Measurements from ENCODE around the gene PTPRG.

PTPRG gene

DNA sequence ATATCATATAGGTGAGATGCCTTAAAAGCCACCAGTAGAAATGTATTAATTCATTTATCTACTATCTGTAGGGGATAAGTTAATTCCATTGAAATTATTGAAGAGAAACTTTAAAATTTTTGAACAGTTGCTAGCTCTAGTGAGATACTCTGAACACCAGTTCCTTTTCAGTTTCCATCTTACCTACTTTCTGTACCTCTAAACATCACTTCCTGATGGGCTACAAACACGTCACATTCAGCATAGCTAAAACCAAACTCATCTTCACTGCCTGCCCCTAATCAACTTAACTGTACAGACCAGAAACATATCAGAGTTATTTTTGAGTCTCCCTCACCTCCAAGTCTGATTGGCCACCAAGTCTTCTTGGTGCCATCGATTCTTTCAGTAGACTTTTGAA, 723.1 kb downstream of the PTPRG start:
- no peaks in the 10 kb centered on the region for H3K27me3 ChIP-seq (replicated peaks; ENCODE audit: control insufficient read depth, insufficient read depth, low read length)
- H3K36me3 ChIP-seq (ENCODE audit: control insufficient read depth, insufficient read depth, low read length) = no peaks in the 10 kb centered on the region
- DNase-seq (ENCODE audit: extremely low read depth, insufficient read length) = no peak
- TF ChIP-seq, protein P1, sequence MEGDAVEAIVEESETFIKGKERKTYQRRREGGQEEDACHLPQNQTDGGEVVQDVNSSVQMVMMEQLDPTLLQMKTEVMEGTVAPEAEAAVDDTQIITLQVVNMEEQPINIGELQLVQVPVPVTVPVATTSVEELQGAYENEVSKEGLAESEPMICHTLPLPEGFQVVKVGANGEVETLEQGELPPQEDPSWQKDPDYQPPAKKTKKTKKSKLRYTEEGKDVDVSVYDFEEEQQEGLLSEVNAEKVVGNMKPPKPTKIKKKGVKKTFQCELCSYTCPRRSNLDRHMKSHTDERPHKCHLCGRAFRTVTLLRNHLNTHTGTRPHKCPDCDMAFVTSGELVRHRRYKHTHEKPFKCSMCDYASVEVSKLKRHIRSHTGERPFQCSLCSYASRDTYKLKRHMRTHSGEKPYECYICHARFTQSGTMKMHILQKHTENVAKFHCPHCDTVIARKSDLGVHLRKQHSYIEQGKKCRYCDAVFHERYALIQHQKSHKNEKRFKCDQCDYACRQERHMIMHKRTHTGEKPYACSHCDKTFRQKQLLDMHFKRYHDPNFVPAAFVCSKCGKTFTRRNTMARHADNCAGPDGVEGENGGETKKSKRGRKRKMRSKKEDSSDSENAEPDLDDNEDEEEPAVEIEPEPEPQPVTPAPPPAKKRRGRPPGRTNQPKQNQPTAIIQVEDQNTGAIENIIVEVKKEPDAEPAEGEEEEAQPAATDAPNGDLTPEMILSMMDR (IDR thresholded peaks at IDR 0.05; ENCODE audit: insufficient read depth, low read length, poor library complexity, severe bottlenecking) = no peak
- H3K4me3 ChIP-seq (replicated peaks; ENCODE audit: low read depth, low read length) = no peak overlapping the region

DNA sequence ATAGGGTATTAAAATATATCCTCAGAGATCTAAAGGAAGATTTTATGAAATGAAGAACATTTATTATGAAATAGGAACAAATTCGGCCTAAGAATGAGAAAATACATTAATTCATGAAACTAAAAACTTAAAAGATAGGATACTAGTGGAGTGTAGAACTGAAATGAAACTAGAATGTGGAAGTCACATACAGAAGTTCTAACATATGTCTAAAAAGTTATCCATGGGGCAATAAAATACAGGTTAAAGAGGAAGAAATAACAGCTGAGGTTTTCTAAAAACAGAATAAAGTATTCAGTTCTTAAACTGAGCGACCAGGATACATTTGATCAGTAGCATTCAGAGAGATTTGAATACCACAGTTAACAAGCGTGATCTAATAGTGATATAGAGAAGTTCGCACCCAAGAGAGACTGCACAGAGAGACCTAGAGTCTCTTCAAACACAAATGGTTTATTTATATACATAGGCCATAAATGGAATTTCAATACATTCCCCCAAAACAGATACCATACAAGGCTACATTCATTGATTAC, 726.1 kb downstream of the PTPRG start:
- TF ChIP-seq, protein P1 (IDR thresholded peaks at IDR 0.05; ENCODE audit: insufficient read depth, low read length, poor library complexity, severe bottlenecking) = no peak
- Histone ChIP-seq H3K36me3 (ENCODE audit: control insufficient read depth, insufficient read depth, low read length) (no peaks in the 10 kb centered on the region), H3K27me3 (replicated peaks; ENCODE audit: control insufficient read depth, insufficient read depth, low read length) (no peaks in the 10 kb centered on the region), H3K4me3 (replicated peaks; ENCODE audit: low read depth, low read length) (no peak overlapping the region)
- no peak for DNase-seq (ENCODE audit: extremely low read depth, insufficient read length)

DNA sequence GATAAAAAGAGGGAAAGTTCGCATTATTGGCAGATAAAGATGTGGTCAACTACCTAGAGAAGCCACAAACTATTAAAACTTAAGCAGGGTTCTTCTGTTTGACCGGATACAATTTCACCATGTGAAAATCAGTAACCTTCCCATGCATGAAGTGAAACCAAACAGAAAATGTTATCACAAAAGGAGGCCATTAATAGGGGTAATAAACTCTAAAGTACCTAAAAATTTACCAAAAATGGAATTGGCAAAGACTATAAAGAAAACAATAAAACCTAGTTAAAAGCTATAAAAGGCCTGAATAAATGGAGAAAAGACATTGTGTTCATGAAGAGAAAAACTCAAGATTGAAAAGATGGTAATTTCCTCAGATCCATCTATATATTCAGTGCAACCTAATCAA, 728.6 kb downstream of the PTPRG start:
- no peak for DNase-seq (ENCODE audit: extremely low read depth, insufficient read length)
- Histone ChIP-seq H3K36me3 (ENCODE audit: control insufficient read depth, insufficient read depth, low read length) (no peaks in the 10 kb centered on the region), H3K27me3 (replicated peaks; ENCODE audit: control insufficient read depth, insufficient read depth, low read length) (no peaks in the 10 kb centered on the region), H3K4me3 (replicated peaks; ENCODE audit: low read depth, low read length) (no peak overlapping the region)
- TF ChIP-seq, protein P1 (IDR thresholded peaks at IDR 0.05; ENCODE audit: insufficient read depth, low read length, poor library complexity, severe bottlenecking) = no peak

DNA sequence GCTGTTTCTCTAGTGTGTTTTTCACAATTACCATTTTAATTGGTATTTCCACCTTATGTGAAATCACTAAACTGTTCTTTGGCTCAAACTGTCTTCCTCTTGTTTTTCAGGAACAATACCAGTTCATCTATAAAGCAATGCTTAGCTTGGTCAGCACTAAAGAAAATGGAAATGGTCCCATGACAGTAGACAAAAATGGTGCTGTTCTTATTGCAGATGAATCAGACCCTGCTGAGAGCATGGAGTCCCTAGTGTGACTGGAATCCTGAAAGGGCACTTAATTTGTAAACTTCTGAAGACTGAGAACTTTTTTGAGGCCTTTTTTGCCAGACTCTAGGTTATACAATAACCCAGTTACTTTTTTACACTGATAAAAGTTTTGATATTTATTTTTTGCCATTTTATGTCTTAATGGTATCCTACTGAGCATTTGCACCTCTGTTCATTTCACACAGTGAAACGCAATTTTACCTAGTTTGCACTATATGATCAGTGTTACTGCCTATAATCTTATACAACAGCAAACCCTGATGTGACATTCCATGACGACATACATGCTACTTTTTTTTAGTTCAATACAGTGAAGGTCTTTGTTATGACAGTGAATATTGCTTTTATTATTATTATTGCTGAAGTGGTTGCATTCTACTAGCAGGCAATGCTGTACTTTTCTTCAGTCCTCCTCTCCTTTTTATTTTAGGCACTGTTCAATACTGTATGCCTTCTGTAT, 731.8 kb downstream of the PTPRG start:
- no peaks in the 10 kb centered on the region for H3K27me3 ChIP-seq (replicated peaks; ENCODE audit: control insufficient read depth, insufficient read depth, low read length)
- no peak overlapping the region for H3K4me3 ChIP-seq (replicated peaks; ENCODE audit: low read depth, low read length)
- DNase-seq (ENCODE audit: extremely low read depth, insufficient read length) = no peak
- no peaks in the 10 kb centered on the region for H3K36me3 ChIP-seq (ENCODE audit: control insufficient read depth, insufficient read depth, low read length)
- TF ChIP-seq, protein P1 (IDR thresholded peaks at IDR 0.05; ENCODE audit: insufficient read depth, low read length, poor library complexity, severe bottlenecking) = no peak

DNA sequence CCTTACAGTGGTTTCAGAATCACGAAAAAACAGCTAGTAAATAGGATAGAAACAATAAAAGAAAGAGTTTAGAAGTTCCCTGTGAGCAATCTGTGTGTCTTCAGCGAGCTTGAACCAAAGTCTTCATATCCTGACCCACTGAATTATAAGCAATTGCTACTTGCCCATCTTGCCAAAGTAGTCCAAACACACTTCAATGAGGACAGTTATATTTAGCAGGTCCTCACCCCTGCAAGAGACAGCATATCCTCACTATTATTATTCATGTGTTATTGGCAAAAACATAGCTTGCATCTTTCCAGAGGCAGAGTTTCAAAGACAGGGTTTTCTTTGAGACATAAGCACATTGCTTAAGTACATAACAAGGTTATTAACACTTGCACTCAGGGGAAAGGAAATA, 734.2 kb downstream of the PTPRG start:
- no peak for DNase-seq (ENCODE audit: extremely low read depth, insufficient read length)
- TF ChIP-seq, protein P1 (IDR thresholded peaks at IDR 0.05; ENCODE audit: insufficient read depth, low read length, poor library complexity, severe bottlenecking) = no peak
- H3K27me3 ChIP-seq (replicated peaks; ENCODE audit: control insufficient read depth, insufficient read depth, low read length) = no peaks in the 10 kb centered on the region
- no peaks in the 10 kb centered on the region for H3K36me3 ChIP-seq (ENCODE audit: control insufficient read depth, insufficient read depth, low read length)
- H3K4me3 ChIP-seq (replicated peaks; ENCODE audit: low read depth, low read length) = no peak overlapping the region
